ENCODE data around the gene CCDC15. TPM values are rescaled to one million over a fixed set of nuclear protein-coding genes. Genes with fewer than 3 reads are reported as not detected.
"Not testable (repeated sequence)": the region's sequence is repeated elsewhere in the genome, so short reads cannot be mapped to it uniquely, and the experiment has no call there.

Gene CCDC15
- total RNA-seq, 1 donor from 2014 or later, result 0.24 TPM

DNA sequence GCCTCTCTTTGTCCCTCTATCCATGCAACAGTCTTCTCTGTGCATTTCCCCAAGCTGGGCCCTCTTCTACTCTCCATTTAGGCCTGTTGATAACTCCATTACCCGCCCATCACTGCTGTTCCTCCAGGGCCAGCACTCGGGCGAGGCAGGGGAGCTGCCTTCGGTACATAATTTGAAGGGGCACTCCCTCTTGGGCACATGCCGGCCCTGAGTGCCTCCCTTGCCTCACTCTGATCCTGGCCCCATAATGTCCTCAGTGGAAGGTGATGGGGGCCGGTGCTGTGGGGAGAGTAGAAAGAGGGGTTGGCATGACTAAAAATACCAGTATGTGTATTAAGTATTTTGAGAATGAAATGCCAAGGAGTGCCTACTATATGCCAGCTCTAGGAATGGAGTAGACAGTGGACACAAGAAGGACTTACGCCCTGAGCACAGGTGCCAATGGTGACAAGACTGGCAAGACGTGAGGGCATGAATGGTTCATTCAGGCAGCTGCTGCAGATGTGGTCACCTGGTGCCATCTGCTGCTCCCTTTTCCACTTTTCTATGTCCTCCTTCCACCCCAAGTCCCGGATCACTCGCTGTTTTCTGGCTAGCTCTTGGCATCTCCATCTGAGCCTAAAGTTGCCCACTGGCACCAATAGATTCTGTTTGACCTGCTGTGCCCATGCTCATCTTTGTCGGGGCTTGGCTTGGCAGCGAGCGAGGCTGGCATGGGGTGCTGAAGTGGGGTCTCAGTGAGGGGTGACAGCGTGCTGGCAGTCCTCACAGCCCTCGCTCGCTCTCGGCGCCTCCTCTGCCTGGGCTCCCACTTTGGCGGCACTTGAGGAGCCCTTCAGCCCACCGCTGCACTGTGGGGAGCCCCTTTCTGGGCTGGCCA is 134.8 kb downstream of the CCDC15 start:
- intact Hi-C loops (cut with DNase I), result no loop called here
- DNase-seq (ENCODE audit: low spot score), result peak; percentile 51

DNA sequence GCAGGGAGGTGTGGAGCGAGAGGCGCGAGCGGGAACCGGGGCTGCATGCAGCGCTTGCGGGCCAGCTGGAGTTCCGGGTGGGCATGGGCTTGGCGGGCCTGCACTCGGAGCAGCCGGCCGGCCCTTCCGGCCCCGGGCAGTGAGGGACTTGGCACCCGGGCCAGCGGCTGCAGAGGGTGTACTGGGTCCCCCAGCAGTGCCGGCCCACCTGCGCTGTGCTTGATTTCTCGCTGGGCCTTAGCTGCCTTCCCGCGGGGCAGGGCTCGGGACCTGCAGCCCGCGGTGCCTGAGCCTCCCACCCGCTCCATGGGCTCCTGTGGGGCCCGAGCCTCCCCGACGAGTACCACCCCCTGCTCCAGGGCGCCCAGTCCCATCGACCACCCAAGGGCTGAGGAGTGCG is 135.5 kb downstream of the CCDC15 start:
- peak; percentile 49 for DNase-seq (ENCODE audit: low spot score)
- intact Hi-C loops (cut with DNase I), result not testable (repeated sequence)

DNA sequence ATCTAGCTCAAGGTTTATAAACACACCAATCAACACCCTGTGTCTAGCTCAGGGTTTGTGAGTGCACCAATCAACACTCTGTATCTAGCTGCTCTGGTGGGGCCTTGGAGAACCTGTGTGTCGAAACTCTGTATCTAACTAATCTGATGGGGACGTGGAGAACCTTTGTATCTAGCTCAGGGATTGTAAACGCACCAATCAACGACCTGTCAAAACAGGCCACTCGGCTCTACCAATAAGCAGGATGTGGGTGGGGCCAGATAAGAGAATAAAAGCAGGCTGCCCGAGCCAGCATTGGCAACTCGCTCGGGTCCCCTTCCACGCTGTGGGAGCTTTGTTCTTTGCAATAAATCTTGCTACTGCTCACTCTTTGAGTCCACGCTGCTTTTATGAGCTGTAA is 136.1 kb downstream of the CCDC15 start:
- intact Hi-C loops (cut with DNase I), result loop anchor here (2.0 to 5.0 kb wide), 4 partner anchors 52 to 343 kb away; no protein-coding TSS in a partner anchor
- not testable (repeated sequence) for DNase-seq (ENCODE audit: low spot score)

DNA sequence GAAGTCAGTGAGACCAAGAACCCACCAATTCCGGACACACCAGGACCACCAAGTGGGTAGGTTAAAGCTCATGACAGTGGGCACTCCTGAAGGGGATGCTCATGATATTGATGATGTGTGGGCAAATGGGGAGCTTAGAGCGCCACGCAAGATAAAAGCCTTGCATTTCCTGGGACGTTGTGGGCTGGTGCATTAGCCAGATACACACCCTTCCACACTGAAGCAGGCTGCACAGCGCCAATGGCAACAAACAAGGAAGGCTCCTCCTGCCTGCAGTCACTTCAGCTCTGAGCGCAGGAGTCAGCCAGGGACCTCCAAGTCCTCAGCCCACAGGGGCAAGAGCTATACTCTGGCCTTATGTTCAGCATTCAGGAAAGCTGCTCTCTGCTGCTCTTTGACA is 136.8 kb downstream of the CCDC15 start:
- peak; percentile 54 for DNase-seq (ENCODE audit: low spot score)
- intact Hi-C loops (cut with DNase I), result loop anchor here (2.0 to 5.0 kb wide), 4 partner anchors 51 to 342 kb away; no protein-coding TSS in a partner anchor

Other genes with a start within 250 kb of the CCDC15 start
- 6.4 TPM for gene NRGN, start 214.3 kb upstream of the CCDC15 start, total RNA-seq
- gene VSIG2, start 201.9 kb upstream of the CCDC15 start, total RNA-seq, result 1.2 TPM
- gene ESAM, start 191.9 kb upstream of the CCDC15 start, total RNA-seq, result 50.2 TPM
- gene MSANTD2, start 153.8 kb upstream of the CCDC15 start, total RNA-seq, result 5.3 TPM
- 5.1 TPM for gene ROBO3, start 88.8 kb upstream of the CCDC15 start, total RNA-seq
- 15.9 TPM for gene ROBO4, start 56.3 kb upstream of the CCDC15 start, total RNA-seq
- not detected for gene HEPN1, start 35.0 kb upstream of the CCDC15 start, total RNA-seq
- gene HEPACAM, start 18.2 kb upstream of the CCDC15 start, total RNA-seq, result 0.11 TPM
- 1.2 TPM for gene SLC37A2, start 109.1 kb downstream of the CCDC15 start, total RNA-seq
- gene TMEM218, start 157.4 kb downstream of the CCDC15 start, total RNA-seq, result 8.7 TPM
- gene PKNOX2, start 210.5 kb downstream of the CCDC15 start, total RNA-seq, result 7.1 TPM